HG03060 (cell line): ENCODE measurements around the gene HSDL2.
"Not testable (repeated sequence)": the region's sequence is repeated elsewhere in the genome, so short reads cannot be mapped to it uniquely, and the experiment has no call there.

Experiments
- ATAC-seq: cut with Tn5 transposase; IDR thresholded peaks from one replicate; pipeline ENCODE4 v1.9.1; 2021; ENCODE audit warnings: low read depth, moderate number of reproducible peaks; ENCODE audit not compliant: unreplicated experiment

HSDL2 gene

DNA sequence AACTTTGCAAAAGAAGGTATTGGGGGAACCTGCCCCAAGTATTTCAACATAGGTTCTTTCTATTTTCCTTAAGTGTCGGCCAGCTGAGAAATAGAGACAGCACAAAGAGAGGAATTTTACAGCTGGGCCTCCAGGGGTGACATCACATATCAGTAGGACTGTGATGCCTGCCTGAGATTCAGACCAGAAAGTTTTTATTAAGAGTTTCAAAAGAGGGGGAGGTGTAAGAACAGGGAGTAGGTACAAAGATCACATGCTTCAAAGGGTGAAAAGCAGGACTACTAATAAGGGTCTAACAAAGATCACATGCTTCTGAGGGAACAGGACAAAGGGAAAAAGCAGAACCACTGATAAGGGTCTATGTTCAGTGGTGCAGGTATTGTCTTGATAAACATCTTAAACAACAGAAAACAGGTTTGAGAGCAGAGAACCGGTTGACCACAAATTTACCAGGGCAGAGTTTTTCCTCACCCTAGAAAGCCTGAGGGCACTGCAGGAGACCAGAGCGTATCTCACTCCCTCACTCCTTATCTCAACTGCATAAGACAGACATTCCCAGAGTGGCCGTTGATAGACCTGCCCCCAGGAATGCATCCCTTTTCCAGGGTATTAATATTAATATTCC lies 12.1 kb downstream of the HSDL2 start:
- not testable (repeated sequence) for ATAC-seq

DNA sequence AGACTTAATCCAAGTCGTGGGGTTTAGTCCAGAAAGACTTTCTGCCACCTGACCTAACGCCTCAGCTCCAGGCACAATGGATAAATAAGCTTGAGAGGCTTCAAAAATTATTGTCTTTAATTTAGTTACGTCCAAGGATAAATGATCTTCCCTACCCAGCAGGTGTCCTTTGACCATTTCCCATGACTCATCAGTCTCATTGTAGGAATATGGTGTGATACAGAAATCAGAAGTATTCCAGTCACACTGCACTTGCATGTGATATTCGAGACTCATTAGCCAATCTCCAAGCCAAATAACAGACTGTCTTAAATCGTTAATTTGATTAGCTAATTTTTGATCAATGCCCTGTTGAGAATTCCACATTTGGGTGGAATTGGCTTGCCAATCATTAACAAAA lies 13.2 kb downstream of the HSDL2 start:
- not testable (repeated sequence) for ATAC-seq

GRCh38 chr9:112396416-112396815 lies 16.5 kb downstream of the HSDL2 start:
- ATAC-seq: no peak

- ATAC-seq: no peak
Observed at GRCh38 chr9:112396872-112397271, 17.0 kb downstream of the HSDL2 start.

- no peak for ATAC-seq
Observed at GRCh38 chr9:112401175-112401815, 21.4 kb downstream of the HSDL2 start.

DNA sequence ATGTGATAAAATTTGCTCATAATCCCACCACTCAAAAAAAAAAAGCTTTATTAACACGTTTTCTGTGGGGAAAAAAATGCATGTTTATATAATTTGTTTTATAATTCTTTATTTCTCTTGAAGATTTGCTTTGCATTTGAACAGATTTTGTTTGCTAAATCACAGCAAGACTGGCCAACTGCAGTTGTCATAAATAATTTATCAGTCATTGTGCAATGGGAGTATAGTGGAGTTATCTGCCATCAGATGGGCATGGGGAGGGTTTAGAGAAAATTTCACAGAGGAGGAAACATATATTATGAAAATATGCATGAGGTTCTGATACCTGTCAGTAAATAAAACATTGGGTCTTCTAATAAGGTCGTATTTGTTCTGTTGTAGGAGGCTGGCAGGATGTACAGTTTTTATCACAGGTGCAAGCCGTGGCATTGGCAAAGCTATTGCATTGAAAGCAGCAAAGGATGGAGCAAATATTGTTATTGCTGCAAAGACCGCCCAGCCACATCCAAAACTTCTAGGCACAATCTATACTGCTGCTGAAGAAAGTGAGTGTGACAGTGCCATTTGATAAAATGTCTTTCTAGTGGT lies 23.8 kb downstream of the HSDL2 start:
- ATAC-seq: no peak

DNA sequence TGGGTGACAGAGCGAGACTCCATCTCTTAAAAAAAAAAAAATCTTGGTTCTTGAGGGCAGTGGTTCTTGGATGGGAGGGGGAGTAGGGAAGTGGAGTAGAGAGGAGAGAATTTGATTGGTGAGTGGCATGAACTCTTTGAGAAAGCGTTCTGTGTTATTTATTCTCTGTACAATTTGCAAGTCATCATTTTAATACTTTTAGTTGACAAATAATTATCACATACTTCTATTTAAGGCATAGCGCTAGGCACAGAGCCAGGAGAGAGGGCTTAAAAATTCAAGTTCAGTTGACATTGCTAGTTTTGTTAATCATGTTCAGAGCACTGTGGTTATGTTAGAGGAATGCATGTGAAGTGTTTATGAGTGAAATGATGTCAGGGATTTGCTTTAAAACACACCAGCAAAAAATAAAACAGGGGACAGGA lies 24.6 kb downstream of the HSDL2 start:
- ATAC-seq: no peak

GRCh38 chr9:112408275-112408674 lies 28.4 kb downstream of the HSDL2 start:
- ATAC-seq: no peak

DNA sequence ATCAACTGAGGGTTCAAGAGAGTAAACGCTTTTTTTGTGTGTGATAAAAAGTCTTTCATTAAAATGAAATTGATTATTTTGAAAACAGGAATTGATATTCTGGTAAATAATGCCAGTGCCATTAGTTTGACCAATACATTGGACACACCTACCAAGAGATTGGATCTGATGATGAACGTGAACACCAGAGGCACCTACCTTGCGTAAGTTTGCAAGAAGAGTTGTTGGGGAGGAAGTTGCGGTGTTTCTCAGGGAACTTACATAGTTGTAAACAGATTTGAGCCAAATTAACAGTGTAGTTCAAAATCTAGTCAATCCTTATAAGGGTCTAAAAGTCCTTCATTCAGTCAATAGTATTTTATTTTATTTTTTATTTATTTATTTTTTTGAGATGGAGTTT lies 28.9 kb downstream of the HSDL2 start:
- ATAC-seq: no peak

DNA sequence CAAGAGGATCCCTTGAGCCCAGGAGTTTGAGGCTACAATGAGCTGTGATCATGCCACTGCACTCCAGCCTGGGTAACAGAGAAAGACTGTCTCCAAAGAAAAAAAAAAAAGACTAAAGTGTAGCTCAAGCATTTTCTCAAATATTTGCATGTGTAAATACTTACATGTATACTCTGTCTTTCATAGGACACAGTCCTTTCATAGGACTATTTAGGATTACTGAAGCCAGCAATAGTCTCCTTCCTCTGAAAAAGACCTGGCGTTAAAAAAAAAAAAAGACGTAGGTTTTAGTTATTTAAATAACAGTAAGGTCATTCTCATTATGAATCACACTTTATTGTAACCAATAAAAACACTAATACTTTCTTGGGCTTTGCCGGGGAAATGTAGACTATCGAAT lies 29.9 kb downstream of the HSDL2 start:
- no peak for ATAC-seq

GRCh38 chr9:112411626-112412027 lies 31.7 kb downstream of the HSDL2 start:
- no peak for ATAC-seq

DNA sequence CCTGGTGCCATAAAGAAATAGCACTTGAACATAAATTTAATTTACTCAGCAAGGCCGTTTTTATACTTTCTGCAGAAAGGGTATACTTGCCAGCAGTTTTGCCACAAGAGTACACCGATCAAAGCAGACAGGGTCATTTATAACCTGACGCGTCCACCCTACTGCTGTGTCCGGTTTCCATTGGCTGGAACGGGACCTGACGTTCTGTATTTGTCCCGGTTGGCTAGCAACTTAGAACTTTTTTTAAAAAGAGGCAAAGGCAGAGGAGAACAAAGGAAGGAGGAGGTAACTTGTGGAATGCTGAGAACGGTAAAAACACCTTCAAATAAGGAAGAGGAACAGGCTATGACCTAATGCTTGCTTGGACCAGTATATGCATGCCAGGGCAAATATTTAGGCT lies 33.8 kb downstream of the HSDL2 start:
- not testable (repeated sequence) for ATAC-seq

GRCh38 chr9:112420208-112420607 lies 40.3 kb downstream of the HSDL2 start:
- ATAC-seq: no peak

DNA sequence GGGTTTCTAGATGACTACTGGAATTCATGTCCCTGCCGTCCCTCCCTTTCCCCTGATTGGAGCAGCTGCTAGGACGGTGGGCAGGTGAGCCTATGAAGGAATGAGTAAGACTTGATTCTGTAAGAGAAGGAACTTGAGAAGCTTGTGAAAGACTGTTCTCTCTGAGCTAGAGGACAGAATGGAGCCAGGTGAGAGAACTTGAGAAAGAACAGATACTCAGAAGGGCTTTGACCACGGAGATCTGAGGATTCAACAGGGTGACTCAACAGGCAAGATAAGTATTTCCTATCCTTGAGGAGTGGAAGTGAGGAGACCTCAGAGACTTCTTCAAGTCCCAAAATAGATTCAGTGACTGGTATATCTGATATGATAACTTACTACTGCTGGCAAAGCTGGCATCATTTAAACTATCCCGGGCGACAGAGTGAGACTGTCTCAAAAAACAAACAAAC lies 41.9 kb downstream of the HSDL2 start:
- ATAC-seq: no peak

DNA sequence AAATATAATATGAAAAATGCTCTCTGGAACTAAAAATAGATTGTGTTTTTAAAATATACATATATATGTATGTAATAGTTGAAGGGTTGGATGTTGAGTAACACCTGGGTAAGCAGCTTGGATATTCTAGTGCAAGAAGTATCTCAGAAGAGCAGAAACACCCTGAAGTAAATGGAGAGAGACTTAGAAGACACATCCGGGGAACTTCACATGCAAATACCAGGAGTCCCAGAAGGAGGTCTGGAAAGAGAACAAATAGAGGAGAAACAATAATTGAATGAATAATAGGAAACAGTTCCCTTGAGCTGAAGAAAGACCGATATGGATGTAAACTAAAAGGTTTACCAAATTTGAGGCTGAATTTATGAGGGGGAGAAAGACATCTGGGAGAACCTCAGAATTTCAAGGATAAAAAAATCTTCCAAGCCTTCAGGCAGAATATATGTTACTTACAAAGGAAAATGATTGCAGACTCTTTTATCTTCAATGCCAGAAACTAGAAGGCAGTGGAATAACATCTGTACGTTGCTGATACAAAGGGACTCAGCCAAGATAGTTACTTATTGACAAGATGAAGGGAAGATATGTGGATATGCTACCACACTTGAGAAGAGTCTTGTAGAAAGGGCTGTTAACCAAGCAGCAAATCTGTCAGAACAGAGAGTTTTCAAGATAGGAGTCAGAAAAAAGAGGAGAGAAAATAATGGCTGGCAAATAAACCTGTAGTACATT lies 42.7 kb downstream of the HSDL2 start:
- ATAC-seq: no peak

DNA sequence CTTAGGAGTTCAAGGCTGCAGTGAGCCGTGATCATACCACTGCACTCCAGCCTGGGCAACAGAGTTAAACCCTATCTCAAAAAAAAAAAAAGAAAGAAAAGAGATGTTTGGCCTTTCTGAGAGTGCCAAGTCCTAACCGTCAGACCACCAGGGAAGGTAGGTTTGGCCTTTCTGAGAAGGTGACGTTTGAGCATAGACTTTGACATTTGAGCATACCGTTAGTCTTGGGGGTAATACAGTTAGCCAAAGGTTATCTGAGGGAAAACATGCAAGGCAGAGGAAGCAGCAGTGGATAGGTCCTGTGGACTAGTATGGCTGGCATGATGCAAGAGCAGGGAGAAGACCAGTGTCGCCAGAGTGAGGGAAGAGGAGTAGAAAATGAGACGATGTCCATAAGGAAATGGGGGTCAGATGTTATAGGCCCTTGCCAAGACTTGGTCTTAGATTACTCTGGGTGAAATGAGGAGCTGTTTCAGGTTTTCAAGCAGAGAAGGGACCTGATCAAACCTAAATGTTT lies 50.2 kb downstream of the HSDL2 start:
- no peak for ATAC-seq

GRCh38 chr9:112433499-112434392 lies 53.8 kb downstream of the HSDL2 start:
- no peak for ATAC-seq

GRCh38 chr9:112434487-112434886 lies 54.6 kb downstream of the HSDL2 start:
- no peak for ATAC-seq

DNA sequence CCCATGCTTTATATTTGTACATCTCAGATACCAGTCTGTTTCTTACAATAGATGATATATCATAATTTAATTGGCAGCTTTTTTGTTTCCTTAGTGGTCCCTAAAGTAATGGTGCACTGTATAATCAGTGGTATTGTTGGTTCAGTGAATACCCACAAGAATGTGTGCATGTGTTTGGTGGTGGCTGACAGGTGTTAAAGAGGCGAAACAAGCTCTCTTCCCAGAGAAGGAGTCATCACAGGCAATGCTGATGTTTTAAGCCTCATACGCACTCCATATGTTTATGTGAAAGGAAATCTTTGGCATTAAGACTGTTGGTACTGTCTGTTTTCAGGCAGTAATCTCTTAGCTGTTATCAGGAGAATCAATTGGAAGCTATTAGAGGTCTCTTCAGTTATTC lies 57.5 kb downstream of the HSDL2 start:
- ATAC-seq: no peak

- ATAC-seq: no peak
Observed at GRCh38 chr9:112439171-112439570, 59.3 kb downstream of the HSDL2 start.
